Omental fat pad (tissue), 4 donors: ENCODE results near the gene XPA. TPM values are rescaled to one million over a fixed set of nuclear protein-coding genes. Genes with fewer than 3 reads are reported as not detected.

ENCODE experiments used
- ATAC-seq: fragments of 150-250 bp; one replicate; pipeline ENCODE4 v1.9.1; 2016; ENCODE audit warnings: mild to moderate bottlenecking, moderate library complexity; ENCODE audit not compliant: low FRiP score
- DNase-seq: peaks from one replicate; pipeline ENCODE4 v3.0.0-alpha.2; 2019; ENCODE audit warnings: low spot score
- total RNA-seq, 4 donors: library from RNA; depleted of rRNA; stranded (reverse); fragments of >200 nt; gene quantifications; one replicate each; pipeline ENCODE4 v1.1.0, GENCODE V29; 2016
- TF ChIP-seq, protein P1 (sequence below), 3 donors: fragments of 450-650 bp; IDR thresholded peaks; one replicate each; pipeline ENCODE4 v1.5.1; 2016 to 2017; ENCODE audit warnings: antibody characterized with exemption in 3 of 3, mild to moderate bottlenecking in 3 of 3, moderate library complexity in 2 of 3

XPA gene
- total RNA-seq, 4 donors from 2014 or later, result 8.3 to 15.1 (median 12.9) TPM

DNA sequence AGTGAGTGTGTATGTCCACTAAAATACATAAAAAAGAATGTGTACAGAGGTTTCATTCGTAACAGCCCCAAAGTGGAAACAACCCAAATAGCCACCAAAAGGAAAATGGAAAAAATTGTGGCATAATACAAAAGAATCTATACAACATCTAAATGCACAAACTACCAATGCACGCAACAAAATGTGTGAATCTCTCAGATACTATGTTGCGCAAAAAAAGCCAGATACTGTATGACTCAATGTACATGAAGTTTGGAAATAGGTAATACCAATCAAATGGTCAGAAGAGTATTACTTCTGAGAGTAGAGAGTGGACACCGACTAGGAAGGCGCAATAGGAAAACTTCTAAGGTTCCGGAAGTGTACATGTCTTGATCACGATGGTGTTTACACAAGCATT, 2.4 kb downstream of the XPA start:
- TF ChIP-seq, protein P1, sequence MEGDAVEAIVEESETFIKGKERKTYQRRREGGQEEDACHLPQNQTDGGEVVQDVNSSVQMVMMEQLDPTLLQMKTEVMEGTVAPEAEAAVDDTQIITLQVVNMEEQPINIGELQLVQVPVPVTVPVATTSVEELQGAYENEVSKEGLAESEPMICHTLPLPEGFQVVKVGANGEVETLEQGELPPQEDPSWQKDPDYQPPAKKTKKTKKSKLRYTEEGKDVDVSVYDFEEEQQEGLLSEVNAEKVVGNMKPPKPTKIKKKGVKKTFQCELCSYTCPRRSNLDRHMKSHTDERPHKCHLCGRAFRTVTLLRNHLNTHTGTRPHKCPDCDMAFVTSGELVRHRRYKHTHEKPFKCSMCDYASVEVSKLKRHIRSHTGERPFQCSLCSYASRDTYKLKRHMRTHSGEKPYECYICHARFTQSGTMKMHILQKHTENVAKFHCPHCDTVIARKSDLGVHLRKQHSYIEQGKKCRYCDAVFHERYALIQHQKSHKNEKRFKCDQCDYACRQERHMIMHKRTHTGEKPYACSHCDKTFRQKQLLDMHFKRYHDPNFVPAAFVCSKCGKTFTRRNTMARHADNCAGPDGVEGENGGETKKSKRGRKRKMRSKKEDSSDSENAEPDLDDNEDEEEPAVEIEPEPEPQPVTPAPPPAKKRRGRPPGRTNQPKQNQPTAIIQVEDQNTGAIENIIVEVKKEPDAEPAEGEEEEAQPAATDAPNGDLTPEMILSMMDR (IDR thresholded peaks at IDR 0.05), result no peak
- no peak for ATAC-seq
- no peak for DNase-seq

GRCh38 chr9:97689401-97690180, 7.5 kb downstream of the XPA start:
- ATAC-seq (no peak), DNase-seq (no peak)
- TF ChIP-seq, protein P1 (IDR thresholded peaks at IDR 0.05), result no peak

- ATAC-seq (no peak), DNase-seq (no peak)
- TF ChIP-seq, protein P1 (IDR thresholded peaks at IDR 0.05), result no peak
Measured at GRCh38 chr9:97688654-97689053, 8.5 kb downstream of the XPA start.

- ATAC-seq, result no peak
Measured at GRCh38 chr9:97682242-97682641, 14.9 kb downstream of the XPA start.

GRCh38 chr9:97675655-97676054, 21.5 kb downstream of the XPA start:
- TF ChIP-seq, protein P1 (IDR thresholded peaks at IDR 0.05), result no peak
- ATAC-seq, result no peak
- DNase-seq, result no peak

More at GRCh38 chr9:97682242-97682641, 14.9 kb downstream of the XPA start:
- no peak for DNase-seq
- TF ChIP-seq, protein P1 (IDR thresholded peaks at IDR 0.05), result no peak

GRCh38 chr9:97673922-97674321, 23.2 kb downstream of the XPA start:
- ATAC-seq (no peak), DNase-seq (no peak)
- TF ChIP-seq, protein P1 (IDR thresholded peaks at IDR 0.05), result no peak

DNA sequence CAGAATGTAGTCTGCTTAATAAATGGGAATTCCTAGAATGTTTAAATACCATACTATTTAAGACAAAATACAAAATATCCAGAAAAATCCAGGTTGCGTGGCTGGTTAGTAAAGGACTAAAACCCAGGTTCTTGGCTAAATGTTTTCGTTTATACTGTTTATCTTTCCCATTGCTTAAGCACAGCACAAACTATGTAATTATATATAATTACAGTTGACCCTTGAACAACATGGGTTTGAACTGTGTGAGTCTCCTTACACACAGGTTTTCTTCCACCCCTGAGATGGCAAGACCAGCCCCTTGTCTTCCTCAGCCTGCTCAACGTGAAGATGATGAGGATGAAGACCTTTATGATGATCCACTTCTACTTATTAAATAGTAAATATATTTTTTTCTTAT, 24.7 kb downstream of the XPA start:
- DNase-seq, result no peak
- TF ChIP-seq, protein P1 (IDR thresholded peaks at IDR 0.05), result no peak
- ATAC-seq, result no peak
